ENCODE data around the gene PILRA.
"Not testable (repeated sequence)": the region's sequence is repeated elsewhere in the genome, so short reads cannot be mapped to it uniquely, and the experiment has no call there.

Gene PILRA

GRCh38 chr7:100435401-100436304 is 62.4 kb downstream of the PILRA start:
- DNase-seq: no peak

- DNase-seq: no peak
Measured at GRCh38 chr7:100437150-100438100, 64.1 kb downstream of the PILRA start.

- no peak for DNase-seq
Measured at GRCh38 chr7:100438172-100438571, 64.9 kb downstream of the PILRA start.

- not testable (repeated sequence) for DNase-seq
Measured at GRCh38 chr7:100438731-100439130, 65.4 kb downstream of the PILRA start.

GRCh38 chr7:100439244-100439643 is 66.0 kb downstream of the PILRA start:
- DNase-seq: not testable (repeated sequence)

GRCh38 chr7:100441641-100442535 is 68.6 kb downstream of the PILRA start:
- no peak for DNase-seq

- DNase-seq: no peak
Measured at GRCh38 chr7:100443096-100443840, 70.0 kb downstream of the PILRA start.

GRCh38 chr7:100444311-100445278 is 71.3 kb downstream of the PILRA start:
- no peak for DNase-seq

GRCh38 chr7:100446040-100446439 is 72.8 kb downstream of the PILRA start:
- DNase-seq: no peak

- not testable (repeated sequence) for DNase-seq
Measured at GRCh38 chr7:100447363-100447762, 74.1 kb downstream of the PILRA start.

- DNase-seq: no peak
Measured at GRCh38 chr7:100449190-100449795, 76.0 kb downstream of the PILRA start.
